ENCODE measurements around the gene LRCH3. TPM values are rescaled to one million over a fixed set of nuclear protein-coding genes. Genes with fewer than 3 reads are reported as not detected.
A peak's percentile ranks its signal among the peaks of the same experiment; 100 is the strongest.

The LRCH3 gene
- total and polyA plus RNA-seq, 9 of the 15 experiments (the other 6 are each of a cell fraction or from before 2014, with no cell fraction given) = 4.6 to 75.3 (median 30.3) TPM

DNA sequence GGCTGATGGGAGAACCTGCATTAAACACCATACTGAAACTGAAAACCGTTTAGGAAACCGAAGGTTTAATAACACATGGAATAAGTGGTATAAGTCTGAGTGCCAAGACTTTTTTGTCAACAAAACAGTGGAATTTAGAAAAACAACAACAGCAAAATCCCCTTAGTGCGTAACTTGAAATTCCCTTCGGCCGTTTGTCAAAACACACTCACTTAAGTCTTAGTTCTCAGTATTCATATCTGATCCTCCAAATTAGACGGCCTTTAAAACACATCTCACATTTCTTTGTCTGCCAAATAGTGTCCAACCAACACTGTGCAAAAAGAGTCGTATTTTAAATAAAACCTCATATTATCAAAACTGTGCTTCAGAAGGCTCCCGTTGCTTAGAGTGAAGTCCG is 64.5 kb downstream of the LRCH3 start:
- Histone ChIP-seq H3K9me3 (replicated peaks; ENCODE audit: control insufficient read depth, insufficient read depth, low read depth, low read length) (no peaks in the 10 kb centered on the region), H3K4me3 (no peak overlapping the region), H3K9ac (ENCODE audit: insufficient read depth in 1 of 2, low read depth in 2 of 2, low read length in 2 of 2) (no peak overlapping the region), H3K4me2 (ENCODE audit: insufficient read depth, low read length) (no peak overlapping the region), H3K27ac (ENCODE audit: extremely low read depth, low read depth, low read length) (no peak overlapping the region), H4K20me1 (replicated peaks; ENCODE audit: control insufficient read depth, insufficient read depth, low read length) (no peaks in the 10 kb centered on the region), H3K79me2 (ENCODE audit: control insufficient read depth, insufficient read depth, low read length) (no peaks in the 10 kb centered on the region), H3K4me1 (replicated peaks in 1 of 2; ENCODE audit: control insufficient read depth in 2 of 2, insufficient read depth in 2 of 2, low read length in 2 of 2) (no peaks in the 10 kb centered on the region), H2AFZ (ENCODE audit: low read depth, low read length) (no peak overlapping the region), H3K27me3 (ENCODE audit: control insufficient read depth in 2 of 2, insufficient read depth in 2 of 2, low read length in 2 of 2) (no peaks in the 10 kb centered on the region), H3K36me3 (ENCODE audit: control insufficient read depth, insufficient read depth, low read length) (peaks cover 63% of the 10 kb centered on the region), H3K9me1 (ENCODE audit: control insufficient read depth, insufficient read depth, low read length) (no peaks in the 10 kb centered on the region)
- DNase-seq (ENCODE audit: extremely low read depth in 1 of 4, low spot score in 3 of 4) (no peak), ATAC-seq (no peak), FAIRE-seq (no peak)
- TF ChIP-seq SRSF3 (IDR thresholded peaks at IDR 0.05; ENCODE audit: insufficient read depth, low read length) (no peak), ZNF146 (CRISPR knock-in tag; IDR thresholded peaks at IDR 0.05; ENCODE audit: unreplicated experiment) (no peak), ZNF12 (CRISPR knock-in tag; IDR thresholded peaks at IDR 0.05) (no peak), CHD1 (IDR thresholded peaks at IDR 0.05; ENCODE audit: low read length) (no peak), SMAD2 (IDR thresholded peaks at IDR 0.05; ENCODE audit: low read depth, low read length) (no peak), ETS2 (tag; IDR thresholded peaks at IDR 0.05; ENCODE audit: borderline replicate concordance, poor library complexity, severe bottlenecking) (no peak), MEF2D (tag; conservative IDR thresholded peaks at IDR 0.05; ENCODE audit: low read depth) (no peak), CBFA2T3 (IDR thresholded peaks at IDR 0.05) (no peak), BCOR (IDR thresholded peaks at IDR 0.05) (no peak), ZNF436 (CRISPR knock-in tag; IDR thresholded peaks at IDR 0.05) (no peak), IFI16 (CRISPR knock-in tag; IDR thresholded peaks at IDR 0.05) (no peak), ZNF134 (CRISPR knock-in tag; conservative IDR thresholded peaks at IDR 0.05) (no peak), ZNF408 (CRISPR knock-in tag; IDR thresholded peaks at IDR 0.05; ENCODE audit: low read depth) (no peak)
- TF ChIP-seq, protein P1, sequence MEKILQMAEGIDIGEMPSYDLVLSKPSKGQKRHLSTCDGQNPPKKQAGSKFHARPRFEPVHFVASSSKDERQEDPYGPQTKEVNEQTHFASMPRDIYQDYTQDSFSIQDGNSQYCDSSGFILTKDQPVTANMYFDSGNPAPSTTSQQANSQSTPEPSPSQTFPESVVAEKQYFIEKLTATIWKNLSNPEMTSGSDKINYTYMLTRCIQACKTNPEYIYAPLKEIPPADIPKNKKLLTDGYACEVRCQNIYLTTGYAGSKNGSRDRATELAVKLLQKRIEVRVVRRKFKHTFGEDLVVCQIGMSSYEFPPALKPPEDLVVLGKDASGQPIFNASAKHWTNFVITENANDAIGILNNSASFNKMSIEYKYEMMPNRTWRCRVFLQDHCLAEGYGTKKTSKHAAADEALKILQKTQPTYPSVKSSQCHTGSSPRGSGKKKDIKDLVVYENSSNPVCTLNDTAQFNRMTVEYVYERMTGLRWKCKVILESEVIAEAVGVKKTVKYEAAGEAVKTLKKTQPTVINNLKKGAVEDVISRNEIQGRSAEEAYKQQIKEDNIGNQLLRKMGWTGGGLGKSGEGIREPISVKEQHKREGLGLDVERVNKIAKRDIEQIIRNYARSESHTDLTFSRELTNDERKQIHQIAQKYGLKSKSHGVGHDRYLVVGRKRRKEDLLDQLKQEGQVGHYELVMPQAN (IDR thresholded peaks at IDR 0.05; ENCODE audit: borderline replicate concordance) = no peak
- TF ChIP-seq, protein P2, sequence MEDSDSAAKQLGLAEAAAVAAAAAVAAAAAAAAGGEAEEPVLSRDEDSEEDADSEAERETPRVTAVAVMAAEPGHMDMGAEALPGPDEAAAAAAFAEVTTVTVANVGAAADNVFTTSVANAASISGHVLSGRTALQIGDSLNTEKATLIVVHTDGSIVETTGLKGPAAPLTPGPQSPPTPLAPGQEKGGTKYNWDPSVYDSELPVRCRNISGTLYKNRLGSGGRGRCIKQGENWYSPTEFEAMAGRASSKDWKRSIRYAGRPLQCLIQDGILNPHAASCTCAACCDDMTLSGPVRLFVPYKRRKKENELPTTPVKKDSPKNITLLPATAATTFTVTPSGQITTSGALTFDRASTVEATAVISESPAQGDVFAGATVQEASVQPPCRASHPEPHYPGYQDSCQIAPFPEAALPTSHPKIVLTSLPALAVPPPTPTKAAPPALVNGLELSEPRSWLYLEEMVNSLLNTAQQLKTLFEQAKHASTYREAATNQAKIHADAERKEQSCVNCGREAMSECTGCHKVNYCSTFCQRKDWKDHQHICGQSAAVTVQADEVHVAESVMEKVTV (CRISPR knock-in tag; IDR thresholded peaks at IDR 0.05) = no peak
- TF ChIP-seq, protein P3, sequence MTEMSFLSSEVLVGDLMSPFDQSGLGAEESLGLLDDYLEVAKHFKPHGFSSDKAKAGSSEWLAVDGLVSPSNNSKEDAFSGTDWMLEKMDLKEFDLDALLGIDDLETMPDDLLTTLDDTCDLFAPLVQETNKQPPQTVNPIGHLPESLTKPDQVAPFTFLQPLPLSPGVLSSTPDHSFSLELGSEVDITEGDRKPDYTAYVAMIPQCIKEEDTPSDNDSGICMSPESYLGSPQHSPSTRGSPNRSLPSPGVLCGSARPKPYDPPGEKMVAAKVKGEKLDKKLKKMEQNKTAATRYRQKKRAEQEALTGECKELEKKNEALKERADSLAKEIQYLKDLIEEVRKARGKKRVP (CRISPR knock-in tag; IDR thresholded peaks at IDR 0.05) = no peak
- TF ChIP-seq, protein P4, sequence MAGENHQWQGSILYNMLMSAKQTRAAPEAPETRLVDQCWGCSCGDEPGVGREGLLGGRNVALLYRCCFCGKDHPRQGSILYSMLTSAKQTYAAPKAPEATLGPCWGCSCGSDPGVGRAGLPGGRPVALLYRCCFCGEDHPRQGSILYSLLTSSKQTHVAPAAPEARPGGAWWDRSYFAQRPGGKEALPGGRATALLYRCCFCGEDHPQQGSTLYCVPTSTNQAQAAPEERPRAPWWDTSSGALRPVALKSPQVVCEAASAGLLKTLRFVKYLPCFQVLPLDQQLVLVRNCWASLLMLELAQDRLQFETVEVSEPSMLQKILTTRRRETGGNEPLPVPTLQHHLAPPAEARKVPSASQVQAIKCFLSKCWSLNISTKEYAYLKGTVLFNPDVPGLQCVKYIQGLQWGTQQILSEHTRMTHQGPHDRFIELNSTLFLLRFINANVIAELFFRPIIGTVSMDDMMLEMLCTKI (IDR thresholded peaks at IDR 0.05; ENCODE audit: partially characterized antibody) = no peak
- ChIA-PET POLR2A (interaction anchor here (2.0 kb wide), 1 partner anchor 15 kb away, joined by 6 read pairs; no protein-coding TSS in a partner anchor), CTCF (ENCODE audit: low intra/inter-chr PET ratio) (interaction anchor here (0.6 kb wide), 1 partner anchor 31 kb away, joined by 3 read pairs; no protein-coding TSS in a partner anchor)
- WGBS (ENCODE audit: insufficient coverage, low coverage, missing lambda C conversion rate) = 90% methylated on average over 9 of the region's 9 CpGs
- in situ Hi-C loops (cut with MboI) = no loop called here
- TSS peak; percentile 7 for BruUV-seq (replicated peaks)
- intact Hi-C loops (cut with micrococcal nuclease) = no loop called here
